Upper lobe of left lung (tissue), 4 donors: ENCODE results near the gene PEMT.

Experiments used
- CTCF ChIP-seq, 6 experiments: fragments of 450-650 bp in 4 of 6; fragments of 200-600 bp in 2 of 6; sonication (generic) in 2 of 6; IDR thresholded peaks; one replicate each; pipeline ENCODE4 v1.5.1; 2016 to 2019; ENCODE audit warnings: antibody characterized with exemption in 6 of 6
- POLR2A ChIP-seq, 4 donors: fragments of 450-650 bp; IDR thresholded peaks; one replicate each; pipeline ENCODE4 v1.5.1; 2016 to 2017; ENCODE audit warnings: antibody characterized with exemption in 4 of 4, mild to moderate bottlenecking in 2 of 4
- POLR2AphosphoS5 ChIP-seq, 2 donors: sonication (generic); formaldehyde crosslinking; IDR thresholded peaks; one replicate each; pipeline ENCODE4 v1.5.1; 2017; ENCODE audit warnings: antibody characterized with exemption in 2 of 2

GRCh38 chr17:17557796-17558195 is 33.7 kb downstream of the PEMT start:
- TF ChIP-seq CTCF (IDR thresholded peaks at IDR 0.05) (no peak), POLR2AphosphoS5 (IDR thresholded peaks at IDR 0.05) (no peak), POLR2A (IDR thresholded peaks at IDR 0.05) (no peak)
